ENCODE data around the gene ABL1. TPM values are rescaled to one million over a fixed set of nuclear protein-coding genes. Genes with fewer than 3 reads are reported as not detected.

ABL1 gene
- total and polyA plus RNA-seq, 5 donors from 2014 or later = 5.5 to 33.9 (median 8.6) TPM

GRCh38 chr9:130879863-130880411 lies 44.9 kb downstream of the ABL1 start:
- H3K27me3 ChIP-seq (ENCODE audit: control insufficient read depth, insufficient read depth, low read length) = no peaks in the 10 kb centered on the region
- Mint-ChIP-seq H3K4me1 (no peaks in the 10 kb centered on the region), H3K4me3 (no peak overlapping the region), H3K9me3 (no peaks in the 10 kb centered on the region), H3K27ac (no peak overlapping the region), H3K36me3 (peaks cover 31% of the 10 kb centered on the region), H3K27me3 (no peaks in the 10 kb centered on the region)
- H3K4me3 ChIP-seq (ENCODE audit: low read depth, low read length) = no peak overlapping the region
- no peak overlapping the region for H3K27ac ChIP-seq (ENCODE audit: insufficient read depth, low read length, poor library complexity, severe bottlenecking)
- no peaks in the 10 kb centered on the region for H3K9me3 ChIP-seq (ENCODE audit: control insufficient read depth in 2 of 2, low read length in 2 of 2)
- no peaks in the 10 kb centered on the region for H3K4me1 ChIP-seq (ENCODE audit: control insufficient read depth, insufficient read depth, low read length, poor library complexity, severe bottlenecking)
- DNase-seq = no peak
- ATAC-seq (ENCODE audit: low read depth in 2 of 2) = no peak
- peaks cover 45% of the 10 kb centered on the region for H3K36me3 ChIP-seq (ENCODE audit: control insufficient read depth, insufficient read depth, low read length)

- H3K9me3 Mint-ChIP-seq = no peaks in the 10 kb centered on the region
- no peaks in the 10 kb centered on the region for H3K4me1 Mint-ChIP-seq
- no peaks in the 10 kb centered on the region for H3K4me1 ChIP-seq (ENCODE audit: control insufficient read depth, insufficient read depth, low read length, poor library complexity, severe bottlenecking)
- DNase-seq (no peak), ATAC-seq (ENCODE audit: low read depth in 2 of 2) (no peak)
- no peak overlapping the region for H3K4me3 ChIP-seq (ENCODE audit: low read depth, low read length)
- no peaks in the 10 kb centered on the region for H3K9me3 ChIP-seq (ENCODE audit: control insufficient read depth in 2 of 2, low read length in 2 of 2)
- no peak overlapping the region for H3K27ac ChIP-seq (ENCODE audit: insufficient read depth, low read length, poor library complexity, severe bottlenecking)
- no peaks in the 10 kb centered on the region for H3K27me3 ChIP-seq (ENCODE audit: control insufficient read depth, insufficient read depth, low read length)
- H3K27ac Mint-ChIP-seq = no peak overlapping the region
- H3K36me3 Mint-ChIP-seq = peaks cover 28% of the 10 kb centered on the region
- no peak overlapping the region for H3K4me3 Mint-ChIP-seq
- peaks cover 46% of the 10 kb centered on the region for H3K36me3 ChIP-seq (ENCODE audit: control insufficient read depth, insufficient read depth, low read length)
- no peaks in the 10 kb centered on the region for H3K27me3 Mint-ChIP-seq
These were observed 45.7 kb downstream of the ABL1 start for GRCh38 chr9:130880599-130881220.

- Histone ChIP-seq H3K9me3 (ENCODE audit: control insufficient read depth in 2 of 2, low read length in 2 of 2) (no peaks in the 10 kb centered on the region), H3K4me3 (ENCODE audit: low read depth, low read length) (no peak overlapping the region), H3K4me1 (ENCODE audit: control insufficient read depth, insufficient read depth, low read length, poor library complexity, severe bottlenecking) (no peaks in the 10 kb centered on the region), H3K27ac (ENCODE audit: insufficient read depth, low read length, poor library complexity, severe bottlenecking) (no peak overlapping the region), H3K36me3 (ENCODE audit: control insufficient read depth, insufficient read depth, low read length) (peaks cover 46% of the 10 kb centered on the region), H3K27me3 (ENCODE audit: control insufficient read depth, insufficient read depth, low read length) (no peaks in the 10 kb centered on the region)
- ATAC-seq (ENCODE audit: low read depth in 2 of 2) = no peak
- Mint-ChIP-seq H3K36me3 (peaks cover 28% of the 10 kb centered on the region), H3K27ac (no peak overlapping the region), H3K4me1 (no peaks in the 10 kb centered on the region), H3K27me3 (no peaks in the 10 kb centered on the region), H3K9me3 (no peaks in the 10 kb centered on the region), H3K4me3 (no peak overlapping the region)
- DNase-seq = no peak
These were observed 46.5 kb downstream of the ABL1 start for GRCh38 chr9:130881516-130881915.

GRCh38 chr9:130882696-130883225 lies 47.7 kb downstream of the ABL1 start:
- H3K36me3 ChIP-seq (ENCODE audit: control insufficient read depth, insufficient read depth, low read length) = peaks cover 46% of the 10 kb centered on the region
- H3K27ac Mint-ChIP-seq = no peak overlapping the region
- no peaks in the 10 kb centered on the region for H3K9me3 Mint-ChIP-seq
- no peaks in the 10 kb centered on the region for H3K4me1 ChIP-seq (ENCODE audit: control insufficient read depth, insufficient read depth, low read length, poor library complexity, severe bottlenecking)
- H3K27me3 Mint-ChIP-seq = no peaks in the 10 kb centered on the region
- no peak overlapping the region for H3K4me3 Mint-ChIP-seq
- H3K27ac ChIP-seq (ENCODE audit: insufficient read depth, low read length, poor library complexity, severe bottlenecking) = no peak overlapping the region
- no peaks in the 10 kb centered on the region for H3K27me3 ChIP-seq (ENCODE audit: control insufficient read depth, insufficient read depth, low read length)
- peaks cover 0 to 3% (median 0%) of the 10 kb centered on the region in 4 donors for H3K4me1 Mint-ChIP-seq
- no peak overlapping the region for H3K4me3 ChIP-seq (ENCODE audit: low read depth, low read length)
- DNase-seq (no peak), ATAC-seq (ENCODE audit: low read depth in 2 of 2) (no peak)
- H3K9me3 ChIP-seq (ENCODE audit: control insufficient read depth in 2 of 2, low read length in 2 of 2) = no peaks in the 10 kb centered on the region
- H3K36me3 Mint-ChIP-seq = peaks cover 33% of the 10 kb centered on the region

- Histone ChIP-seq H3K27ac (ENCODE audit: insufficient read depth, low read length, poor library complexity, severe bottlenecking) (no peak overlapping the region), H3K36me3 (ENCODE audit: control insufficient read depth, insufficient read depth, low read length) (peaks cover 43% of the 10 kb centered on the region), H3K4me1 (ENCODE audit: control insufficient read depth, insufficient read depth, low read length, poor library complexity, severe bottlenecking) (no peaks in the 10 kb centered on the region), H3K4me3 (ENCODE audit: low read depth, low read length) (no peak overlapping the region), H3K27me3 (ENCODE audit: control insufficient read depth, insufficient read depth, low read length) (no peaks in the 10 kb centered on the region), H3K9me3 (ENCODE audit: control insufficient read depth in 2 of 2, low read length in 2 of 2) (no peaks in the 10 kb centered on the region)
- no peak for ATAC-seq (ENCODE audit: low read depth in 2 of 2)
- Mint-ChIP-seq H3K4me3 (no peak overlapping the region), H3K27ac (no peak overlapping the region), H3K27me3 (no peaks in the 10 kb centered on the region), H3K4me1 (peaks cover 0 to 3% (median 0%) of the 10 kb centered on the region in 4 donors), H3K9me3 (no peaks in the 10 kb centered on the region), H3K36me3 (peaks cover 37% of the 10 kb centered on the region)
- no peak for DNase-seq
These were observed 48.4 kb downstream of the ABL1 start for GRCh38 chr9:130883479-130883878.

- H3K9me3 Mint-ChIP-seq = no peaks in the 10 kb centered on the region
- no peak overlapping the region for H3K4me3 ChIP-seq (ENCODE audit: low read depth, low read length)
- peaks cover 35% of the 10 kb centered on the region for H3K36me3 Mint-ChIP-seq
- peaks cover 45% of the 10 kb centered on the region for H3K36me3 ChIP-seq (ENCODE audit: control insufficient read depth, insufficient read depth, low read length)
- DNase-seq = no peak
- H3K27ac Mint-ChIP-seq = no peak overlapping the region
- H3K4me1 ChIP-seq (ENCODE audit: control insufficient read depth, insufficient read depth, low read length, poor library complexity, severe bottlenecking) = no peaks in the 10 kb centered on the region
- H3K4me3 Mint-ChIP-seq = no peak overlapping the region
- H3K27ac ChIP-seq (ENCODE audit: insufficient read depth, low read length, poor library complexity, severe bottlenecking) = no peak overlapping the region
- peaks cover 0 to 3% (median 0%) of the 10 kb centered on the region in 4 donors for H3K4me1 Mint-ChIP-seq
- no peaks in the 10 kb centered on the region for H3K9me3 ChIP-seq (ENCODE audit: control insufficient read depth in 2 of 2, low read length in 2 of 2)
- no peaks in the 10 kb centered on the region for H3K27me3 ChIP-seq (ENCODE audit: control insufficient read depth, insufficient read depth, low read length)
- no peaks in the 10 kb centered on the region for H3K27me3 Mint-ChIP-seq
- no peak for ATAC-seq (ENCODE audit: low read depth in 2 of 2)
These were observed 49.1 kb downstream of the ABL1 start for GRCh38 chr9:130884111-130884531.

GRCh38 chr9:130884542-130885483 lies 49.8 kb downstream of the ABL1 start:
- Histone ChIP-seq H3K27ac (ENCODE audit: insufficient read depth, low read length, poor library complexity, severe bottlenecking) (no peak overlapping the region), H3K9me3 (ENCODE audit: control insufficient read depth in 2 of 2, low read length in 2 of 2) (no peaks in the 10 kb centered on the region), H3K4me3 (ENCODE audit: low read depth, low read length) (no peak overlapping the region), H3K27me3 (ENCODE audit: control insufficient read depth, insufficient read depth, low read length) (no peaks in the 10 kb centered on the region), H3K4me1 (ENCODE audit: control insufficient read depth, insufficient read depth, low read length, poor library complexity, severe bottlenecking) (no peaks in the 10 kb centered on the region), H3K36me3 (ENCODE audit: control insufficient read depth, insufficient read depth, low read length) (peaks cover 40% of the 10 kb centered on the region)
- ATAC-seq (ENCODE audit: low read depth in 2 of 2) (no peak), DNase-seq (no peak)
- H3K9me3 Mint-ChIP-seq = no peaks in the 10 kb centered on the region
- no peak overlapping the region for H3K4me3 Mint-ChIP-seq
- no peak overlapping the region for H3K27ac Mint-ChIP-seq
- H3K27me3 Mint-ChIP-seq = no peaks in the 10 kb centered on the region
- H3K36me3 Mint-ChIP-seq = peaks cover 29% of the 10 kb centered on the region
- H3K4me1 Mint-ChIP-seq = peaks cover 0 to 3% (median 0%) of the 10 kb centered on the region in 4 donors
